ENCODE measurements around the gene FRMPD4. TPM values are rescaled to one million over a fixed set of nuclear protein-coding genes. Genes with fewer than 3 reads are reported as not detected.

FRMPD4 gene
- total and polyA plus RNA-seq, 2 donors (not counting 3 experiments of a cell fraction or from before 2014, with no cell fraction given), result not detected

GRCh38 chrX:12240491-12240890 lies 102.2 kb downstream of the FRMPD4 start:
- DNase-seq (ENCODE audit: low read depth, low spot score), result no peak
- no peaks in the 10 kb centered on the region for H3K27me3 ChIP-seq (ENCODE audit: control insufficient read depth in 2 of 2, insufficient read depth in 2 of 2, low read length in 2 of 2)
- no peaks in the 10 kb centered on the region for H3K36me3 ChIP-seq (ENCODE audit: control insufficient read depth in 2 of 2, extremely low read depth in 1 of 2, insufficient read depth in 2 of 2, low read length in 2 of 2)
- H3K9me3 ChIP-seq (replicated peaks; ENCODE audit: control insufficient read depth, insufficient read depth, low read length), result no peaks in the 10 kb centered on the region
- CTCF ChIA-PET, result no interaction called here
- H2AFZ ChIP-seq (ENCODE audit: low read depth, low read length), result no peak overlapping the region
- intact Hi-C loops (cut with micrococcal nuclease), result no loop called here
- no peaks in the 10 kb centered on the region for H3K4me1 ChIP-seq (ENCODE audit: control insufficient read depth, extremely low read depth, insufficient read depth, low read length)
- H3K9me1 ChIP-seq (replicated peaks; ENCODE audit: control insufficient read depth, extremely low read depth, insufficient read depth, low read length), result no peaks in the 10 kb centered on the region
- no peak overlapping the region for H3K4me2 ChIP-seq (ENCODE audit: insufficient read depth, low read length)
- H3K4me3 ChIP-seq (replicated peaks in 1 of 3; ENCODE audit: insufficient read depth in 1 of 3, low read depth in 1 of 3, low read length in 3 of 3), result no peak overlapping the region
- dilution Hi-C loops (cut with MboI; ENCODE audit: extremely low pct_ligation_motif_present, low sequenced_read_pairs), result no loop called here
- H4K20me1 ChIP-seq (replicated peaks; ENCODE audit: control insufficient read depth, extremely low read depth, insufficient read depth, low read length), result no peaks in the 10 kb centered on the region
- no peak overlapping the region for H3K27ac ChIP-seq (ENCODE audit: insufficient read depth, low read depth, low read length)
- BruUV-seq (replicated peaks), result no TSS peak
- POLR2A ChIA-PET, result no interaction called here
- no peak for TF ChIP-seq MYC (IDR thresholded peaks at IDR 0.05; ENCODE audit: low read depth, low read length)
- TF ChIP-seq GATA2 (IDR thresholded peaks at IDR 0.05; ENCODE audit: insufficient read depth, insufficient read length, low read depth, low read length), result no peak
- no peak for TF ChIP-seq FOS (IDR thresholded peaks at IDR 0.05; ENCODE audit: borderline replicate concordance, insufficient read depth, low read length)
- no peak for TF ChIP-seq MAX (IDR thresholded peaks at IDR 0.05; ENCODE audit: insufficient read depth, insufficient read length)
- TF ChIP-seq POLR2A (IDR thresholded peaks at IDR 0.05; ENCODE audit: low read depth, low read length), result no peak
- no peak for TF ChIP-seq POLR2AphosphoS5 (IDR thresholded peaks at IDR 0.05; ENCODE audit: insufficient read depth, low read depth, low read length)
- TF ChIP-seq, protein P1, sequence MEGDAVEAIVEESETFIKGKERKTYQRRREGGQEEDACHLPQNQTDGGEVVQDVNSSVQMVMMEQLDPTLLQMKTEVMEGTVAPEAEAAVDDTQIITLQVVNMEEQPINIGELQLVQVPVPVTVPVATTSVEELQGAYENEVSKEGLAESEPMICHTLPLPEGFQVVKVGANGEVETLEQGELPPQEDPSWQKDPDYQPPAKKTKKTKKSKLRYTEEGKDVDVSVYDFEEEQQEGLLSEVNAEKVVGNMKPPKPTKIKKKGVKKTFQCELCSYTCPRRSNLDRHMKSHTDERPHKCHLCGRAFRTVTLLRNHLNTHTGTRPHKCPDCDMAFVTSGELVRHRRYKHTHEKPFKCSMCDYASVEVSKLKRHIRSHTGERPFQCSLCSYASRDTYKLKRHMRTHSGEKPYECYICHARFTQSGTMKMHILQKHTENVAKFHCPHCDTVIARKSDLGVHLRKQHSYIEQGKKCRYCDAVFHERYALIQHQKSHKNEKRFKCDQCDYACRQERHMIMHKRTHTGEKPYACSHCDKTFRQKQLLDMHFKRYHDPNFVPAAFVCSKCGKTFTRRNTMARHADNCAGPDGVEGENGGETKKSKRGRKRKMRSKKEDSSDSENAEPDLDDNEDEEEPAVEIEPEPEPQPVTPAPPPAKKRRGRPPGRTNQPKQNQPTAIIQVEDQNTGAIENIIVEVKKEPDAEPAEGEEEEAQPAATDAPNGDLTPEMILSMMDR (IDR thresholded peaks at IDR 0.05; ENCODE audit: extremely low read depth in 1 of 2, insufficient read depth in 1 of 2, low read depth in 1 of 2, low read length in 2 of 2), result no peak
- no peak for TF ChIP-seq JUN (IDR thresholded peaks at IDR 0.05; ENCODE audit: borderline replicate concordance, insufficient read depth, insufficient read length, low read depth)
- TF ChIP-seq EZH2 (IDR thresholded peaks at IDR 0.05; ENCODE audit: borderline replicate concordance, low read depth, low read length, severe bottlenecking), result no peak
- no peak for FAIRE-seq
- H3K79me2 ChIP-seq (ENCODE audit: control insufficient read depth, insufficient read depth, low read length), result no peaks in the 10 kb centered on the region
- H3K9ac ChIP-seq (replicated peaks; ENCODE audit: extremely low read depth, insufficient read depth, low read length), result no peak overlapping the region
